Suprapubic skin (tissue), 4 donors: ENCODE results near the gene CCNF. TPM values are rescaled to one million over a fixed set of nuclear protein-coding genes. Genes with fewer than 3 reads are reported as not detected.

Experiments
- DNase-seq, 2 donors: peaks; one replicate each; pipeline ENCODE4 v3.0.0-alpha.2; 2019; ENCODE audit warnings: low spot score in 2 of 2
- H3K27ac ChIP-seq: fragments of 200-600 bp; sonication (generic); one replicate; pipeline ENCODE4 v1.5.1; 2019
- H3K27me3 ChIP-seq: fragments of 200-600 bp; sonication (generic); one replicate; pipeline ENCODE4 v1.5.1; 2019
- H3K36me3 ChIP-seq: fragments of 200-600 bp; sonication (generic); one replicate; pipeline ENCODE4 v1.5.1; 2019
- H3K4me1 ChIP-seq: fragments of 200-600 bp; sonication (generic); one replicate; pipeline ENCODE4 v1.5.1; 2019
- H3K4me3 ChIP-seq: fragments of 200-600 bp; sonication (generic); one replicate; pipeline ENCODE4 v1.5.1; 2019; ENCODE audit warnings: mild to moderate bottlenecking
- H3K9me3 ChIP-seq: fragments of 200-600 bp; sonication (generic); one replicate; pipeline ENCODE4 v1.5.1; 2019
- EP300 ChIP-seq: sonication (generic); formaldehyde crosslinking; IDR thresholded peaks from one replicate; pipeline ENCODE4 v1.6.1; 2017; ENCODE audit warnings: antibody characterized with exemption
- POLR2A ChIP-seq, 2 donors: fragments of 450-650 bp; IDR thresholded peaks; one replicate each; pipeline ENCODE4 v1.6.1; 2017; ENCODE audit warnings: antibody characterized with exemption in 2 of 2, mild to moderate bottlenecking in 2 of 2, moderate library complexity in 2 of 2
- POLR2AphosphoS5 ChIP-seq, 3 donors: sonication (generic); formaldehyde crosslinking; IDR thresholded peaks; one replicate each; pipeline ENCODE4 v1.6.1; 2017; ENCODE audit warnings: antibody characterized with exemption in 3 of 3
- WGBS: methylation state at CpG from one replicate; pipeline ENCODE4 v1.1.5; 2018; 5-methylcytosine and 5-hydroxymethylcytosine counted together
- total RNA-seq, 4 donors: library from RNA; depleted of rRNA; stranded (reverse); fragments of >200 nt; gene quantifications; one replicate each; pipeline ENCODE4 v1.1.0, GENCODE V29; 2016
- TF ChIP-seq, protein P1 (sequence below), 2 donors: fragments of 200-600 bp in 1 of 2; fragments of 450-650 bp in 1 of 2; sonication (generic) in 1 of 2; IDR thresholded peaks; one replicate each; pipeline ENCODE4 v1.5.1; 2016 to 2019; ENCODE audit warnings: antibody characterized with exemption in 2 of 2, mild to moderate bottlenecking in 1 of 2, moderate library complexity in 1 of 2

Gene CCNF
- total RNA-seq, 4 donors from 2014 or later: 6.8 to 12.4 (median 10.1) TPM

DNA sequence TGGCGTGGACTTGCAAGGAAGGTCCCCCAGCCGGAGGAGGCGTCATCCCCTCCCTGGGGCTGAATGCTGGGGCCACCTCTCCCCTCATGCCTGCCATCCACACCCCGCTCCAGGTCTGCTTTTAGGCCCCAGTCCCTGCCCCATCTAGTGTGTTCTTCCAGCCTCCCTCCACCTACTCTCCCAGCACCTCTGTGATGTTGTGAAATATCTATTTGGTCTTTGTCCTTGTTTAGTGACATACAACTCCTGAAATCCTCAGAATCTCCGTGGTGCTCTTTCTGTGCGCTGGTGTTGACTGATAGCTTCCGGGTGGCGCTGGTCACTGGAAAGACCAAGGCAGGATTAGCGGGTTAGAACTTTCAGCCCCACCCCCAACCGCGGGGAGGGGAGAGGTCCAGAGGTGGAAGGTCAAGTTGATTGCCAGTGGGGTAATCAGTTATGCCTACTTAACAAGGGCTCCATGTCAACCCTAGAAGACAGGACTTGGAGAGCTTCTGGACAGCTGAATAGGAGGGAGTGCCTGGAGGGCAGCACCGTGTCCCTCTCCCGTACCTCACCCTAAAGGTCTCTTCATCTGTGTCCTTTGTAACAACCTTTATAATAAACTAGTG is 55.8 kb downstream of the CCNF start:
- H3K4me3 ChIP-seq: no peak overlapping the region
- TF ChIP-seq POLR2A (IDR thresholded peaks at IDR 0.05) (no peak), EP300 (no peak), POLR2AphosphoS5 (IDR thresholded peaks at IDR 0.05) (no peak)
- TF ChIP-seq, protein P1, sequence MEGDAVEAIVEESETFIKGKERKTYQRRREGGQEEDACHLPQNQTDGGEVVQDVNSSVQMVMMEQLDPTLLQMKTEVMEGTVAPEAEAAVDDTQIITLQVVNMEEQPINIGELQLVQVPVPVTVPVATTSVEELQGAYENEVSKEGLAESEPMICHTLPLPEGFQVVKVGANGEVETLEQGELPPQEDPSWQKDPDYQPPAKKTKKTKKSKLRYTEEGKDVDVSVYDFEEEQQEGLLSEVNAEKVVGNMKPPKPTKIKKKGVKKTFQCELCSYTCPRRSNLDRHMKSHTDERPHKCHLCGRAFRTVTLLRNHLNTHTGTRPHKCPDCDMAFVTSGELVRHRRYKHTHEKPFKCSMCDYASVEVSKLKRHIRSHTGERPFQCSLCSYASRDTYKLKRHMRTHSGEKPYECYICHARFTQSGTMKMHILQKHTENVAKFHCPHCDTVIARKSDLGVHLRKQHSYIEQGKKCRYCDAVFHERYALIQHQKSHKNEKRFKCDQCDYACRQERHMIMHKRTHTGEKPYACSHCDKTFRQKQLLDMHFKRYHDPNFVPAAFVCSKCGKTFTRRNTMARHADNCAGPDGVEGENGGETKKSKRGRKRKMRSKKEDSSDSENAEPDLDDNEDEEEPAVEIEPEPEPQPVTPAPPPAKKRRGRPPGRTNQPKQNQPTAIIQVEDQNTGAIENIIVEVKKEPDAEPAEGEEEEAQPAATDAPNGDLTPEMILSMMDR (IDR thresholded peaks at IDR 0.05): no peak
- no peaks in the 10 kb centered on the region for H3K27me3 ChIP-seq
- 90% methylated on average over 12 of the region's 13 CpGs for WGBS
- no peak overlapping the region for H3K27ac ChIP-seq
- H3K36me3 ChIP-seq: no peaks in the 10 kb centered on the region
- no peak for DNase-seq
- peaks cover 61% of the 10 kb centered on the region for H3K4me1 ChIP-seq
- H3K9me3 ChIP-seq: no peaks in the 10 kb centered on the region

DNA sequence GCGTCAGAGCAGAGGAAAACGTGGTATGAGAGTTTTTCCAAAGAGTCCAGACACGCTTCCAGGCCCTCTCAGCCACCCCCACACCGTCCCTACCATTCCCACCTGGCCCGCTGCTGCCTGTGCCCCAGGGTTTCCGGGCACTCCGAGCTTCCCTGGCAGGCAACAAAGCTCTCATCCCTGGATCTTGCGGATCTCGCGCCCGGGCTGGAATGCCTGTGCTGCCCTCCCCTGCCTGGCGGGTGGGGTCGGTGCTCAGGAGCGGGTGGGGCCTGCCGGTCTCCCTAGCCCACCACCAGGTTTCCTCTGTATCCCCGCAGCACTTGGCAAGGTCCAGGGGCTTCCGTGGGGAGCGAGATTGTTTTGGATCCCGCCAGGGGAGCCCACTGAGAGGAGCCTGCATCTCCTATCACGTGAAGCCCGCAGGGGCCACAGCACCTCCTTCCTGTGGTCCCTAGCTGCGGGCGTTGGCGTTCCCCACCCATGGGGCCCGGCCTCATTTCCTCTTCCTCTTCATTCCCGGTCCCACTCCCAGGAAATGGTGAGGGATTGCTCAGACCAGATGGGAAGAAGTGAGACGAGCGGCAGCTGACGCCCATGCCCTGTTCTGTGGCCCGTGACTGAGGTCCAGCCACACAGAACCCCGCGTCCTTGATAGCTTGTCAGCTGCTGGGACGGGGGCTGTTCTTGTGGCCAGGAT is 56.7 kb downstream of the CCNF start:
- Histone ChIP-seq H3K36me3 (no peaks in the 10 kb centered on the region), H3K27me3 (no peaks in the 10 kb centered on the region), H3K9me3 (no peaks in the 10 kb centered on the region), H3K27ac (no peak overlapping the region), H3K4me1 (peaks cover 57% of the 10 kb centered on the region), H3K4me3 (no peak overlapping the region)
- DNase-seq: no peak
- WGBS: 77% methylated on average over 3 of the region's 33 CpGs
- TF ChIP-seq POLR2A (IDR thresholded peaks at IDR 0.05) (no peak), EP300 (no peak), POLR2AphosphoS5 (IDR thresholded peaks at IDR 0.05) (no peak)
- TF ChIP-seq, protein P1 (IDR thresholded peaks at IDR 0.05): no peak

DNA sequence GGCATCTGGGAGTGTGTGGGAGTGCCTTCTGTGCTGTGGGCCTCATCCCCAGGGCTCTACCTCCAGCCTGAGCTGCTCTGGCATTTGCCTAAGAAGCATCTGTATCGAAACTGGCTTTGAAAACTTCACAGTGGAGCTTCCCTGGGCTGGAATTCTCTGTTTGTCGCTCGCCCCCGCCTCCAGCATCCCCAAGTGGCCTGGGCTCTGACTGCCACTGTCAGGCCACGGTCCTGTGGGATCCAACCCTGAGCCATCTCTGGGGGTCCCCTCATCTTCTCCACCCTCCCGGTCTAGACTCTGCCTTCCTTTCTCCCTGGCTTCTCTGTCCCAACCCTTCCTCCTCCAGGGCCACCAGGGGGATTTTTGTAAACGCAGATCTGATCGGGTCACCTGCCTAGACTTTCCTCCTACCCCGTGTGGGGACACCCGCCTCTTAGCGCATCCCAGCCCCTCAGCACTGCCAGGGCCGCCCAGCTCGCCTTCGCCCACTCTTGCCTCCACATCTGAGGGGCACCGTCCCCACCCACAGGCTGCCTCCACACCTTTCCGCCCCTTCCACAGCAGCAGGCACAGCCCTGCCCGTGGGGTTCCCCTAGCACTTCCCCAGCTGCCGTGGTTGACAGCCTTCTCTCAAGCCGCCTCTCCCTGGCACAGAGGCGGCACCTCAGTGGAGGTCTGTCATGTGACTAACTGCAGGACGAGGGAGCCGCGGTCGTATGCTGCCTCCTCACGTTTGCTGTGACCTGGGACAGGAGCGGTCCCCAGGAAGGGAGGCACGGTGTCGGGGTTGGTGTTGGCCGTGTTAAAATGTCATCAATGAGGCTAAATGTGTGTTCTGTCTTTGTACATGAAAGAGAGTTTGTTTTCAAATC is 57.6 kb downstream of the CCNF start:
- DNase-seq: no peak
- no peaks in the 10 kb centered on the region for H3K9me3 ChIP-seq
- H3K27ac ChIP-seq: no peak overlapping the region
- TF ChIP-seq, protein P1 (IDR thresholded peaks at IDR 0.05): peak; percentile 23 to 55
- no peak for TF ChIP-seq POLR2AphosphoS5 (IDR thresholded peaks at IDR 0.05)
- no peaks in the 10 kb centered on the region for H3K27me3 ChIP-seq
- no peaks in the 10 kb centered on the region for H3K36me3 ChIP-seq
- H3K4me1 ChIP-seq: peaks cover 47% of the 10 kb centered on the region
- 46% methylated on average over 29 of the region's 29 CpGs for WGBS
- H3K4me3 ChIP-seq: no peak overlapping the region

DNA sequence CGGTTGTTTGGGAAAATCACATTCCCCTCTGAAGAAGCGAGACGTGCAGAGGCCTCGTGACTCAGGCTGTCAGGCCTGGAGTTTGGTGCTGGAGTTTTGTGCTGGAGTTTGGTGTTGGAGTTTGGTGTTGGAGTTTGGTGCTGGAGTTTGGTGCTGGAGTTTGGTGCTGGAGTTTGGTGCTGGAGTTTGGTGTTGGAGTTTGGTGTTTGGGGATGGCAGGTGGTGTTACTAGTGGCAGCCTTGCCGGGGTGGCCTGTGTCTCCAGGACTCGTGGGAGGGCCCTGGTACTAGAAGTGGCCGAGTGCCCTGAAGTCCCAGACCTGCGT is 58.2 kb downstream of the CCNF start:
- Histone ChIP-seq H3K9me3 (no peaks in the 10 kb centered on the region), H3K4me1 (peaks cover 41% of the 10 kb centered on the region), H3K36me3 (no peaks in the 10 kb centered on the region), H3K27me3 (no peaks in the 10 kb centered on the region), H3K27ac (no peak overlapping the region), H3K4me3 (no peak overlapping the region)
- DNase-seq: no peak
- 45% methylated on average over 6 of the region's 8 CpGs for WGBS
- TF ChIP-seq, protein P1 (IDR thresholded peaks at IDR 0.05): no peak
- TF ChIP-seq POLR2A (IDR thresholded peaks at IDR 0.05): no peak
- TF ChIP-seq EP300: no peak
- no peak for TF ChIP-seq POLR2AphosphoS5 (IDR thresholded peaks at IDR 0.05)
